Measurements from ENCODE around the gene UPK3B.
"Not testable (repeated sequence)": the region's sequence is repeated elsewhere in the genome, so short reads cannot be mapped to it uniquely, and the experiment has no call there.

The UPK3B gene

GRCh38 chr7:76505168-76506080 is 4.9 kb upstream of the UPK3B start:
- no peaks in the 10 kb centered on the region for H3K9me3 ChIP-seq (ENCODE audit: insufficient read depth, low read length, severe bottlenecking)
- no peak overlapping the region for H2AFZ ChIP-seq (ENCODE audit: low read depth, low read length)
- no peaks in the 10 kb centered on the region for H3K27me3 ChIP-seq (ENCODE audit: insufficient read depth, low read length, poor library complexity)
- ATAC-seq (ENCODE audit: insufficient read depth, low read depth) (no peak), DNase-seq (no peak)
- peaks cover 21% of the 10 kb centered on the region for H3K36me3 ChIP-seq (ENCODE audit: insufficient read depth, low read length)
- no peak overlapping the region for H3K27ac ChIP-seq (ENCODE audit: low read length)
- no peak overlapping the region for H3K4me3 ChIP-seq (ENCODE audit: low read depth in 1 of 2, low read length in 2 of 2)
- H3K9ac ChIP-seq (ENCODE audit: low read depth, low read length), result no peak overlapping the region
- H3K79me2 ChIP-seq (ENCODE audit: insufficient read depth, low read length), result no peaks in the 10 kb centered on the region
- TF ChIP-seq EZH2 (IDR thresholded peaks at IDR 0.05; ENCODE audit: borderline replicate concordance, low read depth, low read length, severe bottlenecking) (no peak), CTCF (IDR thresholded peaks at IDR 0.05; ENCODE audit: borderline replicate concordance, extremely low read depth, low read length, poor library complexity, severe bottlenecking) (no peak)
- H4K20me1 ChIP-seq (ENCODE audit: insufficient read depth, low read length), result no peaks in the 10 kb centered on the region; the same call in none of the 2 replicates
- no peaks in the 10 kb centered on the region for H3K4me1 ChIP-seq (ENCODE audit: insufficient read depth, low read length)
- H3K4me2 ChIP-seq (ENCODE audit: insufficient read depth, low read length), result no peak overlapping the region

- no peak overlapping the region for H3K4me3 ChIP-seq (ENCODE audit: low read depth in 1 of 2, low read length in 2 of 2)
- TF ChIP-seq CTCF (IDR thresholded peaks at IDR 0.05; ENCODE audit: borderline replicate concordance, extremely low read depth, low read length, poor library complexity, severe bottlenecking) (no peak), EZH2 (IDR thresholded peaks at IDR 0.05; ENCODE audit: borderline replicate concordance, low read depth, low read length, severe bottlenecking) (no peak)
- peak; percentile 13; the same call in 1 of the 3 replicates for ATAC-seq (ENCODE audit: insufficient read depth, low read depth)
Observed at GRCh38 chr7:76506081-76506440, 4.3 kb upstream of the UPK3B start.

DNA sequence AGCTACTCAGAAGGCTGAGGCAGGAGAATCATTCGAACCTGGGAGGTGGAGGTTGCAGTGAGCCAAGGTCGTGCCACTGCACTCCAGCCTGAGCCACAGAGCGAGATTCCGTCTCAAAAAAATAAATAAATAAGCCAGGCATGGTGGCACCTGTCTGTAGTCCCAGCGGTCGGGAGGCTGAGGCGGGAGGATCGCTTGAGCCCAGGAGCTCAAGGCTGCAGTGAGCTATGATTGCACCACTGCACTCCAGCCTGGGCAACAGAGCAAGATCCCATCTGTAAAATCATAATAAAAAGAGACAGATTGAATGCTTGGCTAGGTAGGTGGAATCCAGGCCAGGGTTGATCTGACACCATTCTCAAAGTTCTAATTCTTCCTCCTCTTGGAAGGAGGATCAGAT is 3.7 kb upstream of the UPK3B start:
- not testable (repeated sequence) for H3K4me2 ChIP-seq (ENCODE audit: insufficient read depth, low read length); H3K4me3 ChIP-seq (ENCODE audit: low read depth in 1 of 2, low read length in 2 of 2); H3K79me2 ChIP-seq (ENCODE audit: insufficient read depth, low read length); H3K9ac ChIP-seq (ENCODE audit: low read depth, low read length); DNase-seq; H2AFZ ChIP-seq (ENCODE audit: low read depth, low read length); H4K20me1 ChIP-seq (ENCODE audit: insufficient read depth, low read length); ATAC-seq (ENCODE audit: insufficient read depth, low read depth); H3K27ac ChIP-seq (ENCODE audit: low read length); H3K4me1 ChIP-seq (ENCODE audit: insufficient read depth, low read length); H3K9me3 ChIP-seq (ENCODE audit: insufficient read depth, low read length, severe bottlenecking); H3K27me3 ChIP-seq (ENCODE audit: insufficient read depth, low read length, poor library complexity)
- H3K36me3 ChIP-seq (ENCODE audit: insufficient read depth, low read length), result peaks cover 18% of the 10 kb centered on the region

More at GRCh38 chr7:76506081-76506440, 4.3 kb upstream of the UPK3B start:
- Histone ChIP-seq H3K79me2 (ENCODE audit: insufficient read depth, low read length) (no peaks in the 10 kb centered on the region), H2AFZ (ENCODE audit: low read depth, low read length) (no peak overlapping the region), H3K27ac (ENCODE audit: low read length) (no peak overlapping the region), H3K9me3 (ENCODE audit: insufficient read depth, low read length, severe bottlenecking) (no peaks in the 10 kb centered on the region), H3K36me3 (ENCODE audit: insufficient read depth, low read length) (peaks cover 18% of the 10 kb centered on the region), H4K20me1 (ENCODE audit: insufficient read depth, low read length) (no peaks in the 10 kb centered on the region; the same call in none of the 2 replicates), H3K4me1 (ENCODE audit: insufficient read depth, low read length) (no peaks in the 10 kb centered on the region), H3K4me2 (ENCODE audit: insufficient read depth, low read length) (no peak overlapping the region), H3K27me3 (ENCODE audit: insufficient read depth, low read length, poor library complexity) (no peaks in the 10 kb centered on the region), H3K9ac (ENCODE audit: low read depth, low read length) (no peak overlapping the region)
- DNase-seq, result no peak

- no peaks in the 10 kb centered on the region for H3K9me3 ChIP-seq (ENCODE audit: insufficient read depth, low read length, severe bottlenecking)
- ATAC-seq (ENCODE audit: insufficient read depth, low read depth) (no peak), DNase-seq (no peak)
- TF ChIP-seq CTCF (IDR thresholded peaks at IDR 0.05; ENCODE audit: borderline replicate concordance, extremely low read depth, low read length, poor library complexity, severe bottlenecking) (no peak), EZH2 (IDR thresholded peaks at IDR 0.05; ENCODE audit: borderline replicate concordance, low read depth, low read length, severe bottlenecking) (no peak)
- no peak overlapping the region for H3K4me2 ChIP-seq (ENCODE audit: insufficient read depth, low read length)
- H3K4me3 ChIP-seq (ENCODE audit: low read depth in 1 of 2, low read length in 2 of 2), result no peak overlapping the region
- no peak overlapping the region for H3K9ac ChIP-seq (ENCODE audit: low read depth, low read length)
- no peaks in the 10 kb centered on the region for H3K79me2 ChIP-seq (ENCODE audit: insufficient read depth, low read length)
- H3K4me1 ChIP-seq (ENCODE audit: insufficient read depth, low read length), result no peaks in the 10 kb centered on the region
- no peak overlapping the region for H3K27ac ChIP-seq (ENCODE audit: low read length)
- H2AFZ ChIP-seq (ENCODE audit: low read depth, low read length), result no peak overlapping the region
- no peaks in the 10 kb centered on the region for H3K27me3 ChIP-seq (ENCODE audit: insufficient read depth, low read length, poor library complexity)
- peaks cover 18% of the 10 kb centered on the region for H3K36me3 ChIP-seq (ENCODE audit: insufficient read depth, low read length)
- H4K20me1 ChIP-seq (ENCODE audit: insufficient read depth, low read length), result no peaks in the 10 kb centered on the region; the same call in none of the 2 replicates
Observed at GRCh38 chr7:76507723-76508406, 2.5 kb upstream of the UPK3B start.

- not testable (repeated sequence) for H4K20me1 ChIP-seq (ENCODE audit: insufficient read depth, low read length); H3K4me2 ChIP-seq (ENCODE audit: insufficient read depth, low read length); ATAC-seq (ENCODE audit: insufficient read depth, low read depth); H3K4me1 ChIP-seq (ENCODE audit: insufficient read depth, low read length); H3K9me3 ChIP-seq (ENCODE audit: insufficient read depth, low read length, severe bottlenecking); H2AFZ ChIP-seq (ENCODE audit: low read depth, low read length); H3K9ac ChIP-seq (ENCODE audit: low read depth, low read length); H3K27ac ChIP-seq (ENCODE audit: low read length); H3K27me3 ChIP-seq (ENCODE audit: insufficient read depth, low read length, poor library complexity); DNase-seq; H3K4me3 ChIP-seq (ENCODE audit: low read depth in 1 of 2, low read length in 2 of 2); H3K79me2 ChIP-seq (ENCODE audit: insufficient read depth, low read length); H3K36me3 ChIP-seq (ENCODE audit: insufficient read depth, low read length)
Observed at GRCh38 chr7:76511200-76511910, 1.0 kb downstream of the UPK3B start.

All from DND-41 (cell line).